NOMO-1 treated with DMSO at 0.1 percent for 48 hours (cell line): Measurements from ENCODE around the gene TTC12.
"Not testable (repeated sequence)": the region's sequence is repeated elsewhere in the genome, so short reads cannot be mapped to it uniquely, and the experiment has no call there.

ENCODE experiments used
- DNase-seq: peaks from one replicate; lab custom pipeline; 2025; ENCODE audit not compliant: unreplicated experiment; lab: John Stamatoyannopoulos, UW

The TTC12 gene

GRCh38 chr11:113286009-113286408 lies 28.4 kb upstream of the TTC12 start:
- no peak for DNase-seq

- no peak for DNase-seq
Observed at GRCh38 chr11:113286509-113287497, 27.6 kb upstream of the TTC12 start.

GRCh38 chr11:113287801-113288200 lies 26.6 kb upstream of the TTC12 start:
- DNase-seq, result no peak

GRCh38 chr11:113288286-113288863 lies 26.0 kb upstream of the TTC12 start:
- DNase-seq, result no peak

GRCh38 chr11:113289431-113290187 lies 24.8 kb upstream of the TTC12 start:
- DNase-seq, result peak; percentile 24

GRCh38 chr11:113293936-113294335 lies 20.4 kb upstream of the TTC12 start:
- no peak for DNase-seq

- no peak for DNase-seq
Observed at GRCh38 chr11:113295993-113296392, 18.4 kb upstream of the TTC12 start.

GRCh38 chr11:113296447-113297205 lies 17.8 kb upstream of the TTC12 start:
- DNase-seq, result no peak

GRCh38 chr11:113298496-113298895 lies 15.9 kb upstream of the TTC12 start:
- DNase-seq, result not testable (repeated sequence)

- DNase-seq, result no peak
Observed at GRCh38 chr11:113304916-113305315, 9.5 kb upstream of the TTC12 start.

GRCh38 chr11:113305440-113306336 lies 8.7 kb upstream of the TTC12 start:
- peak; percentile 33 for DNase-seq

GRCh38 chr11:113308601-113309000 lies 5.8 kb upstream of the TTC12 start:
- no peak for DNase-seq

GRCh38 chr11:113311536-113311935 lies 2.8 kb upstream of the TTC12 start:
- DNase-seq, result no peak

GRCh38 chr11:113313601-113314000 lies 782 bp upstream of the TTC12 start:
- DNase-seq, result no peak

GRCh38 chr11:113314065-113314388 lies 356 bp upstream of the TTC12 start:
- DNase-seq, result no peak

GRCh38 chr11:113315811-113316210 lies 1.4 kb downstream of the TTC12 start:
- DNase-seq, result no peak

GRCh38 chr11:113316256-113316655 lies 1.9 kb downstream of the TTC12 start:
- no peak for DNase-seq

GRCh38 chr11:113317339-113317738 lies 3.0 kb downstream of the TTC12 start:
- no peak for DNase-seq

GRCh38 chr11:113319085-113319484 lies 4.7 kb downstream of the TTC12 start:
- no peak for DNase-seq

- DNase-seq, result no peak
Observed at GRCh38 chr11:113322158-113322557, 7.8 kb downstream of the TTC12 start.
